ENCODE results near the gene TAF1C.
A peak's percentile ranks its signal among the peaks of the same experiment; 100 is the strongest.

Gene TAF1C

DNA sequence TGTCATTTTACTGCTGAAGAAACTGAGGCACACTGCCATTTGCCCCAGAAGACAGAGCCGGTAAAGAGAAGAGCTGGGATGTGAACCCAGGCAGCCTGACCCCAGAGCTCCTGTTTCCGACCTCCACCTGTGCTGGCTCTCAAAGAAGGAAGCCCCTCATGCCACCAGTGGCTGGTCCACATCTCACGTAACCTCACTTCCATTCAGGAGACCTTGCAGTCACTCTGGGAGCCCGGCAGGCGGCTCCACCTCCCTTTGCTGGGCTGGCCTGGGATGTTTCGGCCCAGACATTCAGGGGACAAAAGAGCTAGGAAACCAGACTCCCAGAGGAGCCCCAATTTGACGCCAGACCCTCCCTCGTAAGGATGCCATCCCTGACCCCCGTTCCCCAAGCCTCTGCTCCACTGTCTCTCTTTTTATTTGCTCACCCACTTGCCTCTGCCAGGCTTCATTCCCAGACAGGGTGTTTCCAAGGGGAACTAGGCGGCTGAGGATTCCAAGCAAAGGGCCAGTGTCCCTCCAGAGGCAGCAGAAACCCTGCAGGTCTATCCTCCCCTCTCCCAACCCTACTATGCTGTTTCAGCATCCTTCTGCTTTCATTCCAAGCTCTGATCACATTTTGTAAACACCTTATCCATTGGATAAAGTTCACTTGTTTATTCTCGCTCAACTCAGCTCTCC, 2.8 kb downstream of the TAF1C start:
- no peak overlapping the region for H3K27ac Mint-ChIP-seq
- peaks cover 8% of the 10 kb centered on the region for H3K4me1 Mint-ChIP-seq
- no peaks in the 10 kb centered on the region for H3K9me3 Mint-ChIP-seq
- peak overlapping the region; percentile 96 to 98 (median 96) for H3K4me3 Mint-ChIP-seq
- H3K36me3 Mint-ChIP-seq (ENCODE audit: low read depth): peaks cover 23% of the 10 kb centered on the region
- H3K27me3 Mint-ChIP-seq (ENCODE audit: low read depth): no peaks in the 10 kb centered on the region
- TF ChIP-seq CTCF (IDR thresholded peaks at IDR 0.05; ENCODE audit: unreplicated experiment in 3 of 3): peak; percentile 11 to 26 (median 14)

DNA sequence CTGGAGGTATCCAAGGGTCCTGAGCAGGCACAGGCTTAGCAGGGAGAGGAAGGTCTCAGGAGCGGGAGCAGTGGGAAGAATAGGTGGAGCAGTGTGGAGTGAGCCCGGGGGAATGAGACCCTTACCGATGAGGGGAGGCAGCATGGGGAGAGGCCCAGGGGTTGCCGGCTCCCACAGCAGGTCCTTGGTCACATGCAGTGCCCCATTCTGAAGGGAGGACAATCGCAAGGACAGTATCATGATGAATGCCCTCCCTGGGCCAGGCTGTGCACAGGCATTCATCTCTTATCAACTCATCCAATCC, 3.3 kb downstream of the TAF1C start:
- no peaks in the 10 kb centered on the region for H3K27me3 Mint-ChIP-seq (ENCODE audit: low read depth)
- H3K4me1 Mint-ChIP-seq: peaks cover 8% of the 10 kb centered on the region
- no peaks in the 10 kb centered on the region for H3K9me3 Mint-ChIP-seq
- peak overlapping the region in 1 of 3 experiments; percentile 23 for H3K4me3 Mint-ChIP-seq
- H3K27ac Mint-ChIP-seq: no peak overlapping the region
- no peak for TF ChIP-seq CTCF (IDR thresholded peaks at IDR 0.05; ENCODE audit: unreplicated experiment in 3 of 3)
- peaks cover 23% of the 10 kb centered on the region for H3K36me3 Mint-ChIP-seq (ENCODE audit: low read depth)

DNA sequence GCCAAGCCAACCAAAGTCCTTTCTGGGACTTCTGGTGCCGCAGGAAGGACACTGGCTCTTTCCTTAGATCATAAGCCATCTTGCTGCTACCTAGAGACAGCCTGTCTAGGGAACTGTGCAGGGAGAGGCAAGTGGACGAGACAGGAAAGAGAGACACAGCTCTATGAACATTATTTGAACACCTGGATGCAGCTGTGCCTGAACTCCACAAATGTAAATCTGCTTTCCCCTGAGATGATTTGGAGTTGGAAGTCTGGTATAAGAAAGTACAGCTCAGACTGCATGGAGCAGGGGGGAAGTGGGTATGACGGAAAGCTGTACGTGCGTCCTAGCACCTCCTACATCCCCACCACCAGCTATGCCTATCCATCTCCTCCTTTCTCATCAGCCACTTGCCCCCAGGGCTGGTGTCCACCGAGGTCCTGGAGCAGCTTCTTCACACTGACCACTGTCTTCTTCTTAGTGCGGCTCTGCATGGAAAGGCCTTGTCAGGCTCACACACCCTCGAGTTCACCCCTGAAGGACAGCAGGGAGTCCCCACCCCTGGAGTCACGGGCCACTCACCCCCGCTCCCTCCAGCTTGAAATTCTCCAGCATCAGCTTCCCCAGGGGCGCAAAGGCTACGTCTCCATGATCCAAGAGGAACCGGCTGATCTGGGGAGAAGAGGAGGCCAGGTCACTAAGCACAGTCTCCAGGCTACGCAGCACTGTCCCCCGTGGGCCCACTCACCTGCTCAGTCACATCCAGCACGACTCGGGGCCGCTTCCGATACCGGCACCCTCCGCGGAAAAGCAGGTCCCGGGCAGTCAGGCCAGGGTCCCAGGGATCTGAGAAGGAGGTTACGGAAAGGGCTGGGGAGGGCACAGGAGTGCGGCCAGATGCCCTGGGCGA, 3.9 kb downstream of the TAF1C start:
- Mint-ChIP-seq H3K27ac (no peak overlapping the region), H3K9me3 (no peaks in the 10 kb centered on the region), H3K27me3 (ENCODE audit: low read depth) (no peaks in the 10 kb centered on the region), H3K36me3 (ENCODE audit: low read depth) (peaks cover 25% of the 10 kb centered on the region), H3K4me3 (peak overlapping the region in 1 of 3 experiments; percentile 23), H3K4me1 (peaks cover 14% of the 10 kb centered on the region)
- TF ChIP-seq CTCF (IDR thresholded peaks at IDR 0.05; ENCODE audit: unreplicated experiment in 3 of 3): no peak

DNA sequence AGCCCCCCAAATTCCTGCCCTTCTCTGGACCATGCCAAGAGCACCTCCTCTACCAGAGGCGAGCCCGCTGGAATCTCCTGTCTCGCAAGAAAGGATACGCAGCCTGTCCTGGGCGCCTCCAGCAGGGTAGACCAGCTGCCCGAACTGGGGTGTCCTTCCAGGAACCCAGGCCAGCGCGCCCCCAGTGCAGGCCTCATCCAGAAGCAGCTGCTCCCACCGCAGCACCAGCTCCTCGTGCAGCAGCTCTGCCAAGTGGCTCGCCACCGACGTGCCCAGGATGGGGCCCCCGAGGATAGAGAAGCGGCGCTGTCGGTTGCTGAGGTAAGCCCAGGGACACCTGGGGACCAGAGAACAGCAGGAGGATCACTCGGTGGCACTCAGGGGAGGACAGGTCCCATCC, 4.8 kb downstream of the TAF1C start:
- H3K4me1 Mint-ChIP-seq: peaks cover 20% of the 10 kb centered on the region
- no peak for TF ChIP-seq CTCF (IDR thresholded peaks at IDR 0.05; ENCODE audit: unreplicated experiment in 3 of 3)

DNA sequence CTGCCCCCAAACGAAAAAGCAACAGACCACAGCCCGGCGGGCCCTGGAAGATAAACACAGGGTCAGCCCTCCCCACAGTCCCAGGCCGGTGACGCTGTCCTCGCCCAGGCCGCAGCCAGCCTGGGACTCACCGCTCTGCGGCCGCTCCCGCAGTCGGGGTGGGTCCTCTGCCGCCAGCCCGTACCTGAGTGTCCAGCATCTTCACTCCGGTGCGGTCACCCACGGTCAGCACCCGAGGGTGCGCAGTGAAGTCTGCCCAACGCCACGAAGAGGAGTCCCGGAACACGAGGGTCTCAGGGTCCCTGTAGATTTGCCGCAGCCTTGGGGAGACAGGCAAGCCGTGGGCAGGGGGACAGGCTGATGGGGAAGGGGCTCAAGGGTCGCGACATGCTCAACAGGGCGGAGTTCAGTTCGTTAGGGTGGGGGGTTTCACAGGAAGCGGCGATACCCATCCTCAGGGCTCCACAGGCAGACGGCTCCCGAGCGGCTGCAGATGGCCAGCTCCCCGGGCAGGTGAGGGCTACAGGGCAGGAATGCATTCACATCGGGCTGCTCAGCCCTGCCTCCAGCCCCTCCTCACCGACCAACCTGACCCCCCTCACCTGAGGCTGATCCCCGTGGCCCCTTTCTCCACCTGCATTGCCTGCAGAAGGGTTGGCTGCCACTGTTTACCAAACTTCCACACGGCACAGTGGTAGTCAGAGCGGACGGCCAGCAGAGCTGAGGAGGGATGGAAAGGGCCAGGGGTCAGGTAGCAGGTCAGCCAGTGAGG, 5.5 kb downstream of the TAF1C start:
- Mint-ChIP-seq H3K4me1 (peaks cover 24% of the 10 kb centered on the region), H3K9me3 (no peaks in the 10 kb centered on the region)
- no peak for TF ChIP-seq CTCF (IDR thresholded peaks at IDR 0.05; ENCODE audit: unreplicated experiment in 3 of 3)

More for the DNA sequence above, 4.8 kb downstream of the TAF1C start:
- no peak overlapping the region for H3K27ac Mint-ChIP-seq
- peaks cover 28% of the 10 kb centered on the region for H3K36me3 Mint-ChIP-seq (ENCODE audit: low read depth)
- no peak overlapping the region for H3K4me3 Mint-ChIP-seq
- H3K9me3 Mint-ChIP-seq: no peaks in the 10 kb centered on the region
- no peaks in the 10 kb centered on the region for H3K27me3 Mint-ChIP-seq (ENCODE audit: low read depth)

More for the DNA sequence above, 5.5 kb downstream of the TAF1C start:
- no peak overlapping the region for H3K27ac Mint-ChIP-seq
- no peaks in the 10 kb centered on the region for H3K27me3 Mint-ChIP-seq (ENCODE audit: low read depth)
- H3K4me3 Mint-ChIP-seq: no peak overlapping the region
- H3K36me3 Mint-ChIP-seq (ENCODE audit: low read depth): peaks cover 28% of the 10 kb centered on the region

All from nephron (organoid).